Mammary epithelial cell (primary cell): ENCODE results near the gene FNIP1.

Source experiments
- CTCF ChIP-seq, 2 donors: IDR thresholded peaks in 1 of 2; conservative IDR thresholded peaks in 1 of 2; 2 replicates each; pipeline ENCODE4 v1.5.1; 2011 to 2012; ENCODE audit warnings: inconsistent platforms in 2 of 2, low read length in 2 of 2, mild to moderate bottlenecking in 2 of 2, control low read depth in 1 of 2, low read depth in 1 of 2; ENCODE audit not compliant: insufficient read depth in 1 of 2; ENCODE audit errors: extremely low read depth in 1 of 2
- EZH2 ChIP-seq: IDR thresholded peaks from 2 replicates; pipeline ENCODE4 v1.6.1; 2012; ENCODE audit warnings: low read length, inconsistent platforms, borderline replicate concordance

GRCh38 chr5:131787736-131788135, 9.1 kb downstream of the FNIP1 start:
- TF ChIP-seq CTCF (conservative IDR thresholded peaks at IDR 0.05 in 1 of 2, IDR thresholded peaks at IDR 0.05 in 1 of 2; ENCODE audit: extremely low read depth in 1 of 2, insufficient read depth in 1 of 2, low read depth in 1 of 2, low read length in 2 of 2) (no peak), EZH2 (no peak)
